IMR-90 (cell line): Measurements from ENCODE around the gene C6orf47. TPM values are rescaled to one million over a fixed set of nuclear protein-coding genes. Genes with fewer than 3 reads are reported as not detected.
A peak's percentile ranks its signal among the peaks of the same experiment; 100 is the strongest.

ENCODE experiments used
- ATAC-seq: fragments of 200-7000 bp; cut with Tn5 transposase; 2 replicates; pipeline ENCODE4 v1.9.1; 2020; ENCODE audit warnings: low read depth, mild to moderate bottlenecking, moderate library complexity
- BruUV-seq: library from RNA; stranded (reverse); fragments of 400-500 nt; replicated peaks from 2 replicates; lab custom pipeline; 2021; lab: Mats Ljungman, UMichigan
- CTCF ChIA-PET: fragments of 300-600 bp; formaldehyde crosslinking; extraction: SDS; loops from one replicate; lab custom pipeline; 2021; ENCODE audit warnings: antibody characterized with exemption; lab: Yijun Ruan, JAX
- POLR2A ChIA-PET: fragments of 300-600 bp; sonication (Branson Sonifier 250); formaldehyde crosslinking; loops from one replicate; lab custom pipeline; 2022; ENCODE audit warnings: antibody characterized with exemption; ENCODE audit not compliant: unreplicated experiment; lab: Charles Lee
- DNase-seq: peaks from one replicate; pipeline ENCODE4 v3.0.0; 2013
- H2AFZ ChIP-seq: replicated peaks from 2 replicates; pipeline ENCODE3; 2013; ENCODE audit warnings: low read length, mild to moderate bottlenecking; ENCODE audit not compliant: poor library complexity
- H2AK5ac ChIP-seq: 2 replicates; pipeline ENCODE4 v1.6.1; 2013; ENCODE audit warnings: low read depth, low read length, inconsistent platforms
- H2AK9ac ChIP-seq: replicated peaks from 2 replicates; pipeline ENCODE3; 2013; ENCODE audit warnings: mild to moderate bottlenecking, low read depth, low read length, moderate library complexity; ENCODE audit not compliant: poor library complexity
- H2BK120ac ChIP-seq: 2 replicates; pipeline ENCODE4 v1.6.1; 2013; ENCODE audit warnings: low read depth, low read length, inconsistent platforms
- H2BK15ac ChIP-seq: 3 replicates; pipeline ENCODE4 v1.6.1; 2013; ENCODE audit warnings: low read depth, low read length, inconsistent platforms
- H2BK20ac ChIP-seq: 2 replicates; pipeline ENCODE4 v1.6.1; 2013; ENCODE audit warnings: low read depth, mild to moderate bottlenecking, inconsistent platforms, low read length, moderate library complexity
- H2BK5ac ChIP-seq: 2 replicates; pipeline ENCODE4 v1.6.1; 2013; ENCODE audit warnings: mild to moderate bottlenecking, low read depth, low read length, inconsistent platforms; ENCODE audit not compliant: poor library complexity, severe bottlenecking
- H3K14ac ChIP-seq: replicated peaks from 2 replicates; pipeline ENCODE4 v1.6.1; 2013; ENCODE audit warnings: low read depth, low read length, inconsistent platforms
- H3K18ac ChIP-seq: 2 replicates; pipeline ENCODE4 v1.6.1; 2013; ENCODE audit warnings: low read depth, low read length, control low read depth
- H3K23ac ChIP-seq: 2 replicates; pipeline ENCODE4 v1.6.1; 2013; ENCODE audit warnings: low read depth, low read length, inconsistent platforms
- H3K27ac ChIP-seq: 2 replicates; pipeline ENCODE4 v1.5.1; 2013; ENCODE audit warnings: mild to moderate bottlenecking, control low read depth, low read length; ENCODE audit not compliant: insufficient read depth
- H3K27me3 ChIP-seq: 2 replicates; pipeline ENCODE4 v1.6.1; 2013; ENCODE audit warnings: low read length; ENCODE audit not compliant: control insufficient read depth, insufficient read depth
- H3K36me3 ChIP-seq: 2 replicates; pipeline ENCODE4 v1.6.1; 2013; ENCODE audit warnings: low read length, mixed read lengths; ENCODE audit not compliant: control insufficient read depth, insufficient read depth
- H3K4ac ChIP-seq: 2 replicates; pipeline ENCODE4 v1.6.1; 2013; ENCODE audit warnings: low read depth, low read length, inconsistent platforms
- H3K4me1 ChIP-seq: 2 replicates; pipeline ENCODE4 v1.6.1; 2013; ENCODE audit warnings: low read length, mixed read lengths; ENCODE audit not compliant: control insufficient read depth, insufficient read depth
- H3K4me2 ChIP-seq: 2 replicates; pipeline ENCODE4 v1.6.1; 2013; ENCODE audit warnings: low read depth, mild to moderate bottlenecking, control low read depth, low read length, moderate library complexity
- H3K4me3 ChIP-seq: 2 replicates; pipeline ENCODE4 v1.5.1; 2013; ENCODE audit warnings: low read depth, mild to moderate bottlenecking, control low read depth, low read length, moderate library complexity; ENCODE audit not compliant: insufficient read depth
- H3K56ac ChIP-seq: 2 replicates; pipeline ENCODE4 v1.6.1; 2013; ENCODE audit warnings: low read length, inconsistent platforms; ENCODE audit not compliant: insufficient read depth; ENCODE audit errors: extremely low read depth
- H3K79me1 ChIP-seq, 2 experiments: 2 replicates each; pipeline ENCODE4 v1.6.1; 2013; ENCODE audit warnings: low read length in 2 of 2, inconsistent platforms in 1 of 2, low read depth in 1 of 2
- H3K9ac ChIP-seq: 2 replicates; pipeline ENCODE4 v1.6.1; 2013; ENCODE audit warnings: low read depth, low read length, control low read depth
- H3K9me1 ChIP-seq: 2 replicates; pipeline ENCODE4 v1.6.1; 2013; ENCODE audit warnings: low read length, inconsistent platforms; ENCODE audit not compliant: insufficient read depth
- H3K9me3 ChIP-seq: 2 replicates; pipeline ENCODE4 v1.6.1; 2013; ENCODE audit warnings: low read length; ENCODE audit not compliant: control insufficient read depth, insufficient read depth
- H4K20me1 ChIP-seq: 2 replicates; pipeline ENCODE4 v1.6.1; 2013; ENCODE audit warnings: low read length, inconsistent platforms; ENCODE audit not compliant: insufficient read depth
- H4K5ac ChIP-seq: 2 replicates; pipeline ENCODE4 v1.6.1; 2013; ENCODE audit warnings: mild to moderate bottlenecking, low read depth, low read length, control low read depth
- H4K8ac ChIP-seq, 2 experiments: 2 replicates each; pipeline ENCODE4 v1.6.1; 2013; ENCODE audit warnings: low read depth in 2 of 2, low read length in 2 of 2, control low read depth in 1 of 2, inconsistent platforms in 1 of 2
- H4K91ac ChIP-seq: 2 replicates; pipeline ENCODE4 v1.6.1; 2013; ENCODE audit warnings: low read depth, low read length, inconsistent platforms; ENCODE audit not compliant: insufficient read depth
- BHLHE40 ChIP-seq: fragments of 150-350 bp; IDR thresholded peaks from 2 replicates; pipeline ENCODE4 v1.6.1; 2016; ENCODE audit warnings: mild to moderate bottlenecking, low read depth, low read length
- CEBPB ChIP-seq: IDR thresholded peaks from 2 replicates; pipeline ENCODE4 v1.6.1; 2012; ENCODE audit warnings: low read depth, low read length, improper control_type of control experiment
- CTCF ChIP-seq: conservative IDR thresholded peaks from 2 replicates; pipeline ENCODE4 v1.5.1; 2012; ENCODE audit warnings: mild to moderate bottlenecking, low read depth, low read length, improper control_type of control experiment
- FOS ChIP-seq: fragments of 150-350 bp; IDR thresholded peaks from 2 replicates; pipeline ENCODE4 v1.6.1; 2016; ENCODE audit warnings: low read depth, low read length
- MAZ ChIP-seq: IDR thresholded peaks from 2 replicates; pipeline ENCODE4 v1.6.1; 2012; ENCODE audit warnings: low read depth, mild to moderate bottlenecking, low read length, improper control_type of control experiment, moderate library complexity, borderline replicate concordance
- MXI1 ChIP-seq: IDR thresholded peaks from 2 replicates; pipeline ENCODE4 v1.6.1; 2012; ENCODE audit warnings: low read depth, mild to moderate bottlenecking, low read length, moderate library complexity, borderline replicate concordance
- RFX5 ChIP-seq: IDR thresholded peaks from 2 replicates; pipeline ENCODE4 v1.8.0; 2012; ENCODE audit warnings: low read depth, mild to moderate bottlenecking, low read length, moderate library complexity
- USF2 ChIP-seq: fragments of 150-350 bp; IDR thresholded peaks from 2 replicates; pipeline ENCODE4 v1.6.1; 2017; ENCODE audit warnings: mild to moderate bottlenecking, antibody characterized with exemption, low read length, low read depth
- WGBS, 2 experiments: methylation state at CpG; one replicate each; pipeline versions ENCODE4 v1.1.5 to v1.1.7; 2013; ENCODE audit warnings: missing lambda C conversion rate in 2 of 2; ENCODE audit not compliant: insufficient read length in 1 of 2; ENCODE audit errors: extremely low coverage in 2 of 2; 5-methylcytosine and 5-hydroxymethylcytosine counted together
- dilution Hi-C: fragments of 300-500 bp; cut with HindIII; formaldehyde crosslinking; loops from one replicate; pipeline ENCODE4 v1.14.3; 2018; ENCODE audit warnings: low sequenced_read_pairs; ENCODE audit not compliant: unreplicated experiment
- in situ Hi-C: fragments of 300-500 bp; cut with MboI; formaldehyde crosslinking; loops from 3 replicates; pipeline ENCODE4 v1.14.3; 2019; ENCODE audit warnings: low sequenced_read_pairs, inconsistent platforms, mixed read lengths
- intact Hi-C: fragments of 100-400 bp; cut with micrococcal nuclease; formaldehyde crosslinking; loops from 2 replicates; pipeline ENCODE4 v1.10.0; 2022
- polyA plus RNA-seq, 3 experiments: library from polyadenylated mRNA; depleted of rRNA; stranded (reverse); fragments of >200 nt; gene quantifications; 2 replicates each; pipeline ENCODE4 v1.2.3, GENCODE V29; 2012; ENCODE audit warnings: low replicate concordance in 1 of 3
- total RNA-seq: library from RNA; depleted of rRNA; stranded (reverse); fragments of >200 nt; gene quantifications from 2 replicates; pipeline ENCODE4 v1.2.3, GENCODE V29; 2012

The C6orf47 gene
- total and polyA plus RNA-seq, 2 of the 4 experiments (the other 2 are of a cell fraction), result 8.9 to 14.2 TPM

GRCh38 chr6:31634969-31635575 is 25.5 kb downstream of the C6orf47 start:
- no peak overlapping the region for H3K4ac ChIP-seq
- POLR2A ChIA-PET, result no interaction called here
- H3K18ac ChIP-seq, result no peak overlapping the region
- no peak overlapping the region for H4K91ac ChIP-seq
- H3K23ac ChIP-seq, result no peak overlapping the region
- no peak overlapping the region for H3K27ac ChIP-seq
- no peak overlapping the region for H3K14ac ChIP-seq
- H3K27me3 ChIP-seq, result no peaks in the 10 kb centered on the region
- H3K36me3 ChIP-seq, result peaks cover 85% of the 10 kb centered on the region
- H4K5ac ChIP-seq, result no peak overlapping the region
- no peaks in the 10 kb centered on the region for H3K9me1 ChIP-seq
- DNase-seq (no peak), ATAC-seq (no peak)
- TF ChIP-seq CTCF, result no peak
- no peak for TF ChIP-seq MXI1
- TF ChIP-seq FOS, result no peak
- TF ChIP-seq USF2, result no peak
- TF ChIP-seq BHLHE40, result no peak
- no peak for TF ChIP-seq RFX5
- no peak for TF ChIP-seq MAZ
- no peak for TF ChIP-seq CEBPB
- BruUV-seq, result no TSS peak
- dilution Hi-C loops (no loop called here), intact Hi-C loops (no loop called here), in situ Hi-C loops (no loop called here)
- H3K79me1 ChIP-seq, result peaks cover 29 to 39% of the 10 kb centered on the region in 2 experiments
- H3K4me1 ChIP-seq, result no peaks in the 10 kb centered on the region; the same call in 1 of the 2 replicates
- H2BK5ac ChIP-seq, result no peak overlapping the region
- H3K9me3 ChIP-seq, result no peaks in the 10 kb centered on the region
- H3K4me2 ChIP-seq, result no peak overlapping the region
- CTCF ChIA-PET, result no interaction called here
- no peak overlapping the region for H3K4me3 ChIP-seq
- H3K9ac ChIP-seq, result no peak overlapping the region
- 83% methylated on average over 7 of the region's 11 CpGs; no CpG with 5 or more reads in 1 of the 2 experiments for WGBS, 2 experiments
- H2BK120ac ChIP-seq, result no peak overlapping the region
- H2AK9ac ChIP-seq, result peak overlapping the region; percentile 3
- no peak overlapping the region for H3K56ac ChIP-seq
- H2BK20ac ChIP-seq, result no peak overlapping the region
- no peak overlapping the region for H4K8ac ChIP-seq
- H2AK5ac ChIP-seq, result no peak overlapping the region
- peaks cover 28% of the 10 kb centered on the region for H4K20me1 ChIP-seq
- no peak overlapping the region for H2BK15ac ChIP-seq
- H2AFZ ChIP-seq, result no peak overlapping the region
